ENCODE results near the gene NRP1.

Gene NRP1

GRCh38 chr10:33240258-33240657 lies 94.2 kb downstream of the NRP1 start:
- Histone ChIP-seq H3K36me3 (no peaks in the 10 kb centered on the region), H3K27me3 (no peaks in the 10 kb centered on the region), H3K4me3 (no peak overlapping the region), H3K9me3 (no peaks in the 10 kb centered on the region), H3K4me1 (peaks cover 0 to 20% (median 2%) of the 10 kb centered on the region in 4 donors), H3K27ac (no peak overlapping the region)
- DNase-seq, result no peak
- intact Hi-C loops (cut with DNase I; ENCODE audit: low total_unique reads), result no loop called here
- no peak for TF ChIP-seq CTCF (IDR thresholded peaks at IDR 0.05)

GRCh38 chr10:33239257-33239656 lies 95.2 kb downstream of the NRP1 start:
- H3K36me3 ChIP-seq, result no peaks in the 10 kb centered on the region
- TF ChIP-seq CTCF (IDR thresholded peaks at IDR 0.05), result no peak
- no peak for DNase-seq
- H3K9me3 ChIP-seq, result no peaks in the 10 kb centered on the region
- no peaks in the 10 kb centered on the region for H3K27me3 ChIP-seq
- no peak overlapping the region for H3K4me3 ChIP-seq
- no peak overlapping the region for H3K27ac ChIP-seq
- peaks cover 0 to 21% (median 7%) of the 10 kb centered on the region in 4 donors for H3K4me1 ChIP-seq
- intact Hi-C loops (cut with DNase I; ENCODE audit: low total_unique reads), result no loop called here

GRCh38 chr10:33238643-33239042 lies 95.8 kb downstream of the NRP1 start:
- H3K9me3 ChIP-seq, result no peaks in the 10 kb centered on the region
- DNase-seq, result no peak
- peaks cover 0 to 27% (median 7%) of the 10 kb centered on the region in 4 donors for H3K4me1 ChIP-seq
- intact Hi-C loops (cut with DNase I; ENCODE audit: low total_unique reads), result no loop called here
- H3K36me3 ChIP-seq, result no peaks in the 10 kb centered on the region
- H3K27ac ChIP-seq, result no peak overlapping the region
- H3K4me3 ChIP-seq, result no peak overlapping the region
- TF ChIP-seq CTCF (IDR thresholded peaks at IDR 0.05), result no peak
- no peaks in the 10 kb centered on the region for H3K27me3 ChIP-seq

GRCh38 chr10:33237736-33238624 lies 96.5 kb downstream of the NRP1 start:
- Histone ChIP-seq H3K27me3 (no peaks in the 10 kb centered on the region), H3K27ac (no peak overlapping the region), H3K4me1 (peaks cover 0 to 28% (median 7%) of the 10 kb centered on the region in 4 donors), H3K4me3 (no peak overlapping the region), H3K36me3 (no peaks in the 10 kb centered on the region), H3K9me3 (no peaks in the 10 kb centered on the region)
- intact Hi-C loops (cut with DNase I; ENCODE audit: low total_unique reads), result no loop called here
- no peak for TF ChIP-seq CTCF (IDR thresholded peaks at IDR 0.05)
- DNase-seq, result no peak

- no peak overlapping the region for H3K27ac ChIP-seq
- peaks cover 0 to 28% (median 7%) of the 10 kb centered on the region in 4 donors for H3K4me1 ChIP-seq
- TF ChIP-seq CTCF (IDR thresholded peaks at IDR 0.05), result no peak
These were observed 97.6 kb downstream of the NRP1 start for GRCh38 chr10:33236916-33237315.

More at GRCh38 chr10:33236916-33237315, 97.6 kb downstream of the NRP1 start:
- Histone ChIP-seq H3K36me3 (no peaks in the 10 kb centered on the region), H3K9me3 (no peaks in the 10 kb centered on the region), H3K27me3 (no peaks in the 10 kb centered on the region), H3K4me3 (no peak overlapping the region)
- no peak for DNase-seq
- intact Hi-C loops (cut with DNase I; ENCODE audit: low total_unique reads), result no loop called here
